Bronchial epithelial cell (primary cell): ENCODE results near the gene POC1A. TPM values are rescaled to one million over a fixed set of nuclear protein-coding genes. Genes with fewer than 3 reads are reported as not detected.

Experiments used
- DNase-seq: peaks from one replicate; pipeline ENCODE4 v3.0.0-alpha.2; 2010; ENCODE audit warnings: low read depth
- FAIRE-seq: peaks from 2 replicates; lab custom pipeline; 2011; peaks lifted over from hg19 to GRCh38; lab: Jason Lieb, UNC
- H3K27me3 ChIP-seq: 2 replicates; pipeline ENCODE4 v1.5.1; 2011; ENCODE audit warnings: low read length; ENCODE audit not compliant: control insufficient read depth, insufficient read depth
- H3K36me3 ChIP-seq: 2 replicates; pipeline ENCODE4 v1.5.1; 2011; ENCODE audit warnings: low read length; ENCODE audit not compliant: control insufficient read depth, insufficient read depth
- H3K4me3 ChIP-seq: 2 replicates; pipeline ENCODE4 v1.5.1; 2011; ENCODE audit warnings: mild to moderate bottlenecking, low read depth, low read length, control low read depth
- CTCF ChIP-seq: IDR thresholded peaks from 2 replicates; pipeline ENCODE4 v1.5.1; 2011; ENCODE audit warnings: mild to moderate bottlenecking, moderate library complexity, low read length, control low read depth, inconsistent platforms; ENCODE audit not compliant: insufficient read depth, severe bottlenecking
- total RNA-seq: library from RNA; depleted of rRNA; stranded (reverse); fragments of >200 nt; gene quantifications from 2 replicates; pipeline ENCODE4 v1.2.1, GENCODE V29; 2014

Gene POC1A
- total RNA-seq, 1 donor from 2014 or later: 1.8 TPM

- H3K4me3 ChIP-seq: no peak overlapping the region
- no peak for FAIRE-seq
- no peak for TF ChIP-seq CTCF
- no peaks in the 10 kb centered on the region for H3K36me3 ChIP-seq
- DNase-seq: peak; percentile 89
- H3K27me3 ChIP-seq: no peaks in the 10 kb centered on the region
These were observed 58.0 kb downstream of the POC1A start for GRCh38 chr3:52095990-52096775.

- no peak for DNase-seq
- no peak for TF ChIP-seq CTCF
- H3K27me3 ChIP-seq: no peaks in the 10 kb centered on the region
- H3K36me3 ChIP-seq: no peaks in the 10 kb centered on the region
- FAIRE-seq: peak; percentile 72
- H3K4me3 ChIP-seq: no peak overlapping the region
These were observed 59.4 kb downstream of the POC1A start for GRCh38 chr3:52094571-52095485.

GRCh38 chr3:52093756-52094545 lies 60.3 kb downstream of the POC1A start:
- no peaks in the 10 kb centered on the region for H3K27me3 ChIP-seq
- H3K36me3 ChIP-seq: no peaks in the 10 kb centered on the region
- no peak overlapping the region for H3K4me3 ChIP-seq
- peak; percentile 64 for FAIRE-seq
- peak; percentile 35 for DNase-seq
- TF ChIP-seq CTCF: no peak

GRCh38 chr3:52092891-52093290 lies 61.3 kb downstream of the POC1A start:
- Histone ChIP-seq H3K36me3 (no peaks in the 10 kb centered on the region), H3K4me3 (no peak overlapping the region), H3K27me3 (no peaks in the 10 kb centered on the region)
- DNase-seq: no peak
- FAIRE-seq: no peak
- no peak for TF ChIP-seq CTCF

GRCh38 chr3:52092271-52092660 lies 62.0 kb downstream of the POC1A start:
- Histone ChIP-seq H3K27me3 (no peaks in the 10 kb centered on the region), H3K36me3 (no peaks in the 10 kb centered on the region), H3K4me3 (no peak overlapping the region)
- TF ChIP-seq CTCF: no peak
- FAIRE-seq: no peak
- no peak for DNase-seq
